DND-41 (cell line): ENCODE results near the gene CADPS.

ENCODE experiments used
- ATAC-seq: fragments of 200-7000 bp; cut with Tn5 transposase; 3 replicates; pipeline ENCODE4 v1.9.1; 2021; ENCODE audit warnings: low read depth; ENCODE audit not compliant: insufficient read depth
- DNase-seq: peaks from one replicate; pipeline ENCODE4 v3.0.0-alpha.2; 2020
- H2AFZ ChIP-seq: 2 replicates; pipeline ENCODE4 v1.6.0; 2012; ENCODE audit warnings: low read depth, low read length
- H3K27ac ChIP-seq: 2 replicates; pipeline ENCODE4 v1.5.1; 2012; ENCODE audit warnings: low read length, inconsistent platforms
- H3K27me3 ChIP-seq: fragments of 200-600 bp; sonication (generic); 2 replicates; pipeline ENCODE4 v1.6.0; 2012; ENCODE audit warnings: low read length, mild to moderate bottlenecking, inconsistent platforms; ENCODE audit not compliant: insufficient read depth, poor library complexity
- H3K36me3 ChIP-seq: 2 replicates; pipeline ENCODE4 v1.5.1; 2012; ENCODE audit warnings: low read length, inconsistent platforms; ENCODE audit not compliant: insufficient read depth
- H3K4me1 ChIP-seq: 2 replicates; pipeline ENCODE4 v1.5.1; 2012; ENCODE audit warnings: mild to moderate bottlenecking, low read length; ENCODE audit not compliant: insufficient read depth
- H3K4me2 ChIP-seq: 2 replicates; pipeline ENCODE4 v1.6.0; 2012; ENCODE audit warnings: mild to moderate bottlenecking, moderate library complexity, low read length, inconsistent platforms; ENCODE audit not compliant: insufficient read depth
- H3K4me3 ChIP-seq, 2 experiments: fragments of 200-600 bp in 1 of 2; shearing (Covaris generic) in 1 of 2; 2 replicates each; pipeline ENCODE4 v1.5.1; 2012 to 2016; ENCODE audit warnings: inconsistent platforms in 2 of 2, low read length in 2 of 2, mild to moderate bottlenecking in 2 of 2, low read depth in 1 of 2, moderate library complexity in 1 of 2
- H3K79me2 ChIP-seq: 2 replicates; pipeline ENCODE4 v1.6.0; 2012; ENCODE audit warnings: low read length, inconsistent platforms; ENCODE audit not compliant: insufficient read depth
- H3K9ac ChIP-seq: 2 replicates; pipeline ENCODE4 v1.6.0; 2012; ENCODE audit warnings: low read depth, mild to moderate bottlenecking, inconsistent platforms, low read length, moderate library complexity
- H3K9me3 ChIP-seq: 2 replicates; pipeline ENCODE4 v1.5.1; 2012; ENCODE audit warnings: low read length, moderate library complexity, mild to moderate bottlenecking, inconsistent platforms; ENCODE audit not compliant: insufficient read depth, severe bottlenecking
- H4K20me1 ChIP-seq: 2 replicates; pipeline ENCODE4 v1.6.0; 2012; ENCODE audit warnings: low read length; ENCODE audit not compliant: insufficient read depth
- CTCF ChIP-seq: IDR thresholded peaks from 2 replicates; pipeline ENCODE4 v1.5.1; 2012; ENCODE audit warnings: borderline replicate concordance, low read length, moderate library complexity, mild to moderate bottlenecking; ENCODE audit not compliant: poor library complexity, severe bottlenecking; ENCODE audit errors: extremely low read depth
- EZH2 ChIP-seq: IDR thresholded peaks from 3 replicates; pipeline ENCODE4 v1.6.1; 2012; ENCODE audit warnings: borderline replicate concordance, low read depth, mild to moderate bottlenecking, moderate library complexity, low read length, inconsistent platforms; ENCODE audit not compliant: severe bottlenecking

The CADPS gene

GRCh38 chr3:62363275-62363674 is 511.9 kb downstream of the CADPS start:
- no peaks in the 10 kb centered on the region for H4K20me1 ChIP-seq
- DNase-seq, result no peak
- no peaks in the 10 kb centered on the region for H3K9me3 ChIP-seq
- no peak overlapping the region for H3K9ac ChIP-seq
- TF ChIP-seq EZH2 (no peak), CTCF (no peak)
- H3K4me1 ChIP-seq, result peaks cover 14% of the 10 kb centered on the region
- H3K27me3 ChIP-seq, result no peaks in the 10 kb centered on the region
- no peaks in the 10 kb centered on the region for H3K79me2 ChIP-seq
- no peak overlapping the region for H3K4me3 ChIP-seq
- no peaks in the 10 kb centered on the region for H3K36me3 ChIP-seq
- no peak overlapping the region for H3K4me2 ChIP-seq
- H2AFZ ChIP-seq, result no peak overlapping the region
- no peak for ATAC-seq
- H3K27ac ChIP-seq, result no peak overlapping the region

DNA sequence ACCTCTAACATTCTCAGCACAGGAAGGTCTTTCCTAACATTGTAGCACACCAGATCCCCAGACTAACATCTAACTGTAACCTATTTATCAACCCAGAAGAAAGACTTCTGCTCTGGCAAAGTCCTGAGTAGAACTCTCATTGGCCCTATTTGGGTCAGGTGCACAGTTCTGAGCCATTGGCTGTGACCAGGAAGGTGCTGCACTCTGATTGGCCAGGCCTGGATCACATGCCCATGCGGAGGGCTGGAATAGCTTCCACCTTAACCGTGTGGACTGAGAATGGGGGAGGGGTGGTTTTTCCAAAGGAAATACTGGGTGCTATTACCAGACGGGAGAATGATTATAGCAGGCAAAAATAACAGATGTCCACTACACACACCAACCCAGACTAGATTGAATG is 513.4 kb downstream of the CADPS start:
- Histone ChIP-seq H3K36me3 (no peaks in the 10 kb centered on the region), H3K4me2 (no peak overlapping the region), H3K27ac (peak overlapping the region; percentile 13; the same call in 1 of the 2 replicates), H4K20me1 (no peaks in the 10 kb centered on the region), H3K9me3 (no peaks in the 10 kb centered on the region), H3K4me1 (peaks cover 14% of the 10 kb centered on the region), H3K4me3 (no peak overlapping the region), H2AFZ (peak overlapping the region; percentile 11; the same call in 1 of the 2 replicates), H3K27me3 (no peaks in the 10 kb centered on the region), H3K79me2 (no peaks in the 10 kb centered on the region), H3K9ac (no peak overlapping the region)
- TF ChIP-seq EZH2 (no peak), CTCF (no peak)
- DNase-seq (no peak), ATAC-seq (no peak)

DNA sequence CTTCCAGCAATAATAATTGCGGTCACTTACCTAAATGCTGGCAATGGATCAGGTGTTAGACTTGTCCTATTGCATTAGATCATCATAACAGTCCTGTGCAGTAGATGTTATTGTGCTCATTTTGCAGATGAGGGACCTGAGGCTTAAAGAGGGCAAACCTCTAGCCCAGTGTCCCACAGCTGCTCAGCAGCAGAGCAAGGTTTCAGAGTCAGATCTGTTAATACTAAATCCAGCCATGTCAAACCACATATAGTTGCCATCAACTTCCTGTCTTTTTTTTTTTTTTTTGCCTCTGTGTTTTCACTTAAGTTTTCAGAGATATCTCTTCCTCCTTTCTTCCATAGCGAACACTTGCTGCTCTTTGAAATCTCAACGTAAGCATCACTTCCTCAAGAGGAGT is 514.0 kb downstream of the CADPS start:
- H3K4me3 ChIP-seq, result no peak overlapping the region
- no peak overlapping the region for H3K4me2 ChIP-seq
- peak overlapping the region; percentile 13; the same call in 1 of the 2 replicates for H3K27ac ChIP-seq
- H3K9ac ChIP-seq, result no peak overlapping the region
- no peaks in the 10 kb centered on the region for H3K79me2 ChIP-seq
- H4K20me1 ChIP-seq, result no peaks in the 10 kb centered on the region
- peak; percentile 83 for ATAC-seq
- DNase-seq, result peak; percentile 15
- no peaks in the 10 kb centered on the region for H3K9me3 ChIP-seq
- H3K27me3 ChIP-seq, result no peaks in the 10 kb centered on the region
- H2AFZ ChIP-seq, result peak overlapping the region; percentile 11; the same call in 1 of the 2 replicates
- H3K36me3 ChIP-seq, result no peaks in the 10 kb centered on the region
- peaks cover 17% of the 10 kb centered on the region for H3K4me1 ChIP-seq
- TF ChIP-seq EZH2 (no peak), CTCF (no peak)

DNA sequence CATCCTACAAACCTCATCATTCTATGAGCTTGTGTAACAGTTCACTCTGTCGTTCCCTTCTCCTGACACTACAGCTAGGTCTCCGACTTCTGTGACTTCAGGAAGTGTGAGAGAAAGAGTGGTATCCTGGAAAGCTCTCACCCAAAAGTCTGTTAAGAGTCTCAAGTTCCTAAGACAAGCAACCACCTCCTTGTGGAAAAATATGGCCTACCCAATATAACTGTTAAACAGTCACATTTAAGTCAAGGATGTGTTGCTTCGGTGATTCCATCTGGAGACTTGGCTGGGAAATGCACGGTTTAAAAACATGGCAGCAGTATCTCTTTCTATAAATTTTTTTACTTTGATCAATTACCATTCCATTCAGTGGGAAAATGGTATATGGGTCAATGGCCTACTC is 515.7 kb downstream of the CADPS start:
- no peak overlapping the region for H3K9ac ChIP-seq
- no peak overlapping the region for H2AFZ ChIP-seq
- H3K27me3 ChIP-seq, result no peaks in the 10 kb centered on the region
- no peak for DNase-seq
- no peaks in the 10 kb centered on the region for H3K9me3 ChIP-seq
- H3K4me1 ChIP-seq, result peaks cover 30% of the 10 kb centered on the region
- H3K4me3 ChIP-seq, result no peak overlapping the region
- no peak for ATAC-seq
- no peaks in the 10 kb centered on the region for H4K20me1 ChIP-seq
- H3K79me2 ChIP-seq, result no peaks in the 10 kb centered on the region
- H3K27ac ChIP-seq, result no peak overlapping the region
- H3K4me2 ChIP-seq, result no peak overlapping the region
- no peaks in the 10 kb centered on the region for H3K36me3 ChIP-seq
- TF ChIP-seq EZH2 (no peak), CTCF (no peak)
